Glutamatergic neuron (in vitro differentiated cells): Measurements from ENCODE around the gene NEU1. TPM values are rescaled to one million over a fixed set of nuclear protein-coding genes. Genes with fewer than 3 reads are reported as not detected.
"Not testable (repeated sequence)": the region's sequence is repeated elsewhere in the genome, so short reads cannot be mapped to it uniquely, and the experiment has no call there.

Source experiments
- DNase-seq: peaks from one replicate; pipeline ENCODE4 v3.0.0; 2022
- H3K27ac Mint-ChIP-seq: one replicate; pipeline ENCODE4 v1.8.0; 2020; ENCODE audit warnings: mild to moderate bottlenecking, mixed read lengths, inconsistent platforms; ENCODE audit not compliant: unreplicated experiment
- H3K27me3 Mint-ChIP-seq: one replicate; pipeline ENCODE4 v1.8.0; 2020; ENCODE audit warnings: mild to moderate bottlenecking, moderate library complexity, mixed read lengths, inconsistent platforms; ENCODE audit not compliant: unreplicated experiment
- H3K36me3 Mint-ChIP-seq: one replicate; pipeline ENCODE4 v1.8.0; 2020; ENCODE audit warnings: mild to moderate bottlenecking, mixed read lengths, inconsistent platforms; ENCODE audit not compliant: unreplicated experiment
- H3K4me1 Mint-ChIP-seq: one replicate; pipeline ENCODE4 v1.8.0; 2020; ENCODE audit warnings: mild to moderate bottlenecking, low read depth, mixed read lengths, inconsistent platforms; ENCODE audit not compliant: unreplicated experiment
- H3K4me3 Mint-ChIP-seq: one replicate; pipeline ENCODE4 v1.8.0; 2020; ENCODE audit warnings: mild to moderate bottlenecking, mixed read lengths, inconsistent platforms; ENCODE audit not compliant: unreplicated experiment
- H3K9me3 Mint-ChIP-seq: one replicate; pipeline ENCODE4 v1.8.0; 2020; ENCODE audit warnings: mild to moderate bottlenecking, moderate library complexity, mixed read lengths, inconsistent platforms; ENCODE audit not compliant: unreplicated experiment
- CTCF ChIP-seq: fragments of 200-600 bp; sonication (generic); IDR thresholded peaks from one replicate; pipeline ENCODE4 v1.5.0; 2021; ENCODE audit not compliant: partially characterized antibody, unreplicated experiment
- total RNA-seq: library from RNA; stranded (reverse); fragmentation: NEBNext Ultra II Directional; extraction: Animal tissue kit (Norgen Biotek cat#: 25700); gene quantifications from one replicate; pipeline ENCODE4 v1.2.1, GENCODE V29; 2021; ENCODE audit not compliant: unreplicated experiment

NEU1 gene
- total RNA-seq, 1 donor from 2014 or later, result 40.2 TPM

DNA sequence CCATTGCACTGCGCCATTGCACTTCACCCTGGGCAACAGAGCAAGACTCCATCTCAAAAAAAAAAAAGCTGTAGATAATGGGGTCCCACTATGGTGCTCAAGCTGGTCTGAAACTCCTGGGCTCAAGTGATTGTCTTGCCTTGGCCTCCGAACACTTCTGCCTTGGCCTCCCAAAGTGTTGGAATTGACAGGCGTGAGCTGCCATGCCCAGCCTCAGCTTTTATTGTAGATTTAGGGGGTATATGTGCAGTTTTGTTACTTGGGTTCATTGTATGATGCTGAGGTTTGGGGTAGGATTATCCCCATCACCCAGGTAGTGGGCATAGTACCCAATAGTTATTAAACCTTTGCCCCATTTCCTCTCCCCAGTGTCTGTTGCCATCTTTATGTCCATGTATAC, 23.7 kb downstream of the NEU1 start:
- DNase-seq, result no peak
- Mint-ChIP-seq H3K4me1 (peaks cover 16% of the 10 kb centered on the region), H3K27ac (peak overlapping the region; percentile 22), H3K36me3 (no peaks in the 10 kb centered on the region), H3K4me3 (peak overlapping the region; percentile 23), H3K9me3 (peaks cover 11% of the 10 kb centered on the region), H3K27me3 (peaks cover 19% of the 10 kb centered on the region)
- no peak for TF ChIP-seq CTCF

DNA sequence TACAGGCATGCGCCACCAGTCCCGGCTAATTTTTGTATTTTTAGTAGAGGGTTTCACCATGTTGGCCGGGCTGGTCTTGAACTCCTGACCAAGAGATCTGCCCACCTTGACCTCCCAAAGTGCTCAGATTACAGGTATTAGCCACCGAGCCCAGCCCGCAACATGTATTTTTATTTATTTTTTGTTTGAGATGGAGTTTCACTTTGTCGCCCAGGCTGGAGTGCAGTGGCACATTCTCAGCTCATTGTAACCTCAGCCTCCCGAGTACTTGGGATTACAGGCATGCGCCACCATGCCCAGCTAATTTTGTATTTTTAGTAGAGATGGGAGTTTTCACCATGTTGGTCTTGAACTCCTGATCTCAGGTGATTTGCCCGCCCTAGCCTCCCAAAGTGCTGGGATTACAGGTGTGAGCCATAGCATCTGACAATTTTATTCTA, 24.5 kb downstream of the NEU1 start:
- H3K27ac Mint-ChIP-seq, H3K4me3 Mint-ChIP-seq, H3K36me3 Mint-ChIP-seq, DNase-seq: not testable (repeated sequence)
- H3K4me1 Mint-ChIP-seq, result peaks cover 16% of the 10 kb centered on the region
- H3K9me3 Mint-ChIP-seq, result peaks cover 11% of the 10 kb centered on the region
- H3K27me3 Mint-ChIP-seq, result peaks cover 19% of the 10 kb centered on the region

DNA sequence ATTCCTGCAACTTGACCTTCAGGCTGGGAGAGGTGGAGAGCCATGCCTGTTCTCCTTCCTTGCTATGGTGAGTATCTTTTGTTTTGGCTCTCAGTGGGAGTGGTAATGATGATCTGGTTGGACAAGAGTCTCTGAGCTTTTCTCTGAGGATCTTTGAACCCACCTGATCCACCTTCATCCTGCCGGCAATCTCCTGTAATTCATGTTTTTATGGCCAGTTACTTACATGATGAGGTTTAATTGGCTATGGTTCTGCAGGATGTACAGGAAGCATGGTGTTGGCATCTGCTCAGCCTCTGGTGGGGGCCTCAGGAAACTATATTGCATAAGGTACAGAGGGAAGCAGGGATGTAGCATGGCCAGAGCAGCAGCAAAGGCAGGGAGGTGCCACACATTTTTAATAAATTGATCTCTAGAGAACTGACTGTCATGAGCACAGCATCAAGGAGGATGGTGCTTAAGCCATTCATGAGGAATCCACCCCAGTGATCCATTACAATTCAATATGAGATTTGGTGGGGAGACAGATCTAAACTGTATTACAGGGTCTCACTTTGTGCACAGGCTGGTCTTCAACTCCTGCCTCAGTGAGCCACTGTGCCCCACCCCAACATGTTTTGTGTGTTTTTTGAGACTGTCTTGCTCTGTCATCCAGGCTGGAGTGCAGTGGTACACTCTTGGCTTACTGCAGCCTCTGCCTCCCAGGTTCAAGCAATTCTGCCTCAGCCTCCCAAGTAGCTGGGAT, 25.1 kb downstream of the NEU1 start:
- TF ChIP-seq CTCF, result no peak
- Mint-ChIP-seq H3K4me1 (peaks cover 16% of the 10 kb centered on the region), H3K36me3 (no peaks in the 10 kb centered on the region), H3K9me3 (peaks cover 11% of the 10 kb centered on the region), H3K27me3 (peaks cover 19% of the 10 kb centered on the region), H3K4me3 (peak overlapping the region; percentile 98), H3K27ac (peak overlapping the region; percentile 80)
- DNase-seq, result no peak

DNA sequence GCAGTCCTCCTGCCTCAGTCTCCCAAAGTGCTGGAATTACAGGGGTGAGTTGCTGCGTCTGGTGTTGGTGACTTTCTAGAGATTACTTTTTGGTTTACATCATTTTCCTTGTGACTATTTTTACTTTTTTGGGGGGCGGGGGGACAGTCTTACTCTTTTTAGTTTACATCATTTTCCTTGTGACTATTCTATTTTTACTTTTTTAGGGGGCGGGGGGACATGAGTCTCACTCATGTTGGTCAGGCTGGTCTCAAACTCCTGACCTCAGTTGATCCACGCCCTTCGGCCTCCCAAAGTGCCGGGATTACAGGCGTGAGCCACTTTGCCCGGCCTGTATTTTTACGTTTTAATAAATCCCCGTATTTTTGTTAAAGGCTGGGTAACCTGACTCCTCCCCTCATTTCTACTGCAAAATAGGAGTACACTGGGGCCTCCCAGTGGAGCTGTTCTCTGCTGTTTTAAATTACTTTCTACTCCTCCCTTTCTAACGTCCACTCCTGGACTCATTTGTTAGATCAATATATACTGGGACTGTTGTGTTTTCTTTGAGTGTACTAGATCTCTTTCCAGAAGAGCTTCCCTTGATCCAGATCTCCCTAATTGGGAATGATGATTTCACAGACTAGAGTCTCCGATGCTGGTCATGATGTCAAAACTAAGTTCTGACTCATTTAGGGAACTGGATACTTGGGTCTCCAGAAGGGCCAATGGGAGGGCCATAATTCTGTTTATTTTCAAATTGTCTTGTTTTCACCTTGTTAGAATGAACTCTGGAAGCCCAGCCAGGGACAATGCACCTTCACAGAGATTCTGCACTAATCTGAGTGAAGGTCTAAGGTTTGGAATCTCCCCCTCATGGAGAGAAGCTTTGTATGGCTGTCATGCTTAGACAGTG, 25.9 kb downstream of the NEU1 start:
- Mint-ChIP-seq H3K4me1 (peaks cover 16% of the 10 kb centered on the region), H3K9me3 (peaks cover 11% of the 10 kb centered on the region), H3K27ac (peak overlapping the region; percentile 80), H3K27me3 (peaks cover 19% of the 10 kb centered on the region), H3K4me3 (peak overlapping the region; percentile 98), H3K36me3 (no peaks in the 10 kb centered on the region)
- no peak for TF ChIP-seq CTCF
- DNase-seq, result no peak

- no peaks in the 10 kb centered on the region for H3K36me3 Mint-ChIP-seq
These were observed 26.6 kb downstream of the NEU1 start for GRCh38 chr6:31836047-31836473.

More at GRCh38 chr6:31836047-31836473, 26.6 kb downstream of the NEU1 start:
- H3K27me3 Mint-ChIP-seq, result peaks cover 16% of the 10 kb centered on the region
- peaks cover 11% of the 10 kb centered on the region for H3K9me3 Mint-ChIP-seq
- TF ChIP-seq CTCF, result no peak
- no peak for DNase-seq
- peak overlapping the region; percentile 80 for H3K27ac Mint-ChIP-seq
- H3K4me1 Mint-ChIP-seq, result peaks cover 16% of the 10 kb centered on the region
- peak overlapping the region; percentile 98 for H3K4me3 Mint-ChIP-seq
